GM21390 (cell line): ENCODE measurements around the gene CDHR2.

Source experiments
- ATAC-seq: cut with Tn5 transposase; IDR thresholded peaks from one replicate; pipeline ENCODE4 v1.9.1; 2021; ENCODE audit not compliant: unreplicated experiment

Gene CDHR2

GRCh38 chr5:176631383-176632200 is 82.5 kb downstream of the CDHR2 start:
- no peak for ATAC-seq

- ATAC-seq, result no peak
Measured at GRCh38 chr5:176632745-176633144, 83.6 kb downstream of the CDHR2 start.

GRCh38 chr5:176633598-176633997 is 84.5 kb downstream of the CDHR2 start:
- ATAC-seq, result no peak

- no peak for ATAC-seq
Measured at GRCh38 chr5:176636426-176636825, 87.3 kb downstream of the CDHR2 start.

DNA sequence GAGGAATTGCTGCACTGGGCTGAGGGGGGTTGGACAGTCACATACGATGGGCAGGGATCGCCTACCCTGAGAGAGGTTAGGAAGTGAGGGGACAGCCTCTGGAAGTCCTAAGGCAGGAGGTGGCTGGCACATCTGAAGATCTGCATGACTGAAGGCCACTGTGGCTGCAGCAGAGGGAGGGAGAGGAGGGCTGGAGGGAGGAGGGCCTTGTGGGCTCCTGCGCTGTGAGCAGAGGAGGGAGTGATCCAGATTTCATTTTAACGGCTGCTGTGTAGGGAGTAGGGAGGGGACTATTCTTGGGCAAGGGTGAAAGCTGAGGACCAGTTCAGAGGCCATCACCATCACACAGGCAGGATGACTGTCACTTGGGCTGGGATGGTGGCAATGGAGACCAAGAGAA is 88.4 kb downstream of the CDHR2 start:
- no peak for ATAC-seq

- ATAC-seq, result no peak
Measured at GRCh38 chr5:176638437-176638836, 89.3 kb downstream of the CDHR2 start.

GRCh38 chr5:176639208-176639607 is 90.1 kb downstream of the CDHR2 start:
- no peak for ATAC-seq

- no peak for ATAC-seq
Measured at GRCh38 chr5:176639981-176640380, 90.8 kb downstream of the CDHR2 start.

DNA sequence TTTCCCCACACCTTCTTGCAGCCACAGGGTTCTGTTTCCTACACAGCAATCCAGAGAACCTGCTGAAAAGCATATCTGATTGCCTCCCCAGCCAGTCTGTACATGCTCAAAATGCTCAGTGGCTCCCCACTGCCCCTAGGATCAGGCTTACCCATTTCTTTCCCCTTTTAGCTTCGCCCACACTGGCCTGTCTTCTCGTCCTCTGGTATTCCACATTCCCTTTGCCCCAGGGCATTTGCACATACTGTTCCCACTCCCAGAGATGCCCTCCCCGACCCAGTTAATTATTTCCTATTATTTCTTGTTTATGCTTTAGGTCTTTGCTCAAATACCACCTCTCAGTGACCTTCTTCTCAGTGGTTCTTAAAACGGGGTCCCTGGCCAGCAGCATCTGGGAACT is 91.5 kb downstream of the CDHR2 start:
- no peak for ATAC-seq

DNA sequence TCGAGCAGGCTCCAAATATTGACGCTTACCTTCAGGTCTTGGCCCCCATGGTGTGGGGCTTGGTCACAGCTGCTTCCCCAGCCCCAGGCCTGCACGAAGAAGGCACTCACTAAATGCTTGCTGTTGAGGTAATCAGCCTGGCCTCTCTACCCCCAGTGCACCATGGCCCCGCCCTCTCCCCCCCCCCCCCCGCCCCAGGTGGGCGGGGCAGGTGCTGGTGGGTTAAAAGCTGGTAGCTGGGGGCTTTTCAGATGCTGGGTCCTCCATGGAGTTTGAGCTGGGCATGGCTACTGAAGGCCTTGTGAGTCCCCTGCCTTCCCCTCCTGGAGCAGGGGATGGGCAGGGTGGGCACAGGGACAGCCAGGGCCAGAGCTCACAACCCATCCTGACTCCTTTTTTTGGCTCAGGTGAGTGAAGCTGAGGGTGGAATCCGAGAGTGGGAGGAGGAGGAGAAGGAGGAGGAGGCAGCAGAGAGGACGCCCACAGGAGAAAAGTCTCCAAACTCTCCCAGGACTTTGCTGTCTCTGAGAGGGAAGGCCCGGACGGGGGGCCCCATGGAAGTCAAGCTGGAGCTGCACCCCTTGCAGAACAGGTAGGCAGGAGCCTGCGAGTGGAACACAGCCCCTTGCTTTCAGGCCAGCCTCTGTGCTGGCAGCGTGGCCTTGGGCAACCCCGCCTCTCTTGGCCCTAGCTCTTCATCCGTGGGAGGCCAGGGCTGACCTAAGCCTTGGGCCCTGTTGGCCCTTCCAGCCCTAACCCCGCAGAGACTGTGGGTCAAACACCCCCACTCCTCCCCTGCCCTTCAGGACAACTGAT is 93.7 kb downstream of the CDHR2 start:
- no peak for ATAC-seq

GRCh38 chr5:176643491-176644219 is 94.5 kb downstream of the CDHR2 start:
- no peak for ATAC-seq

- no peak for ATAC-seq
Measured at GRCh38 chr5:176644294-176644693, 95.2 kb downstream of the CDHR2 start.

DNA sequence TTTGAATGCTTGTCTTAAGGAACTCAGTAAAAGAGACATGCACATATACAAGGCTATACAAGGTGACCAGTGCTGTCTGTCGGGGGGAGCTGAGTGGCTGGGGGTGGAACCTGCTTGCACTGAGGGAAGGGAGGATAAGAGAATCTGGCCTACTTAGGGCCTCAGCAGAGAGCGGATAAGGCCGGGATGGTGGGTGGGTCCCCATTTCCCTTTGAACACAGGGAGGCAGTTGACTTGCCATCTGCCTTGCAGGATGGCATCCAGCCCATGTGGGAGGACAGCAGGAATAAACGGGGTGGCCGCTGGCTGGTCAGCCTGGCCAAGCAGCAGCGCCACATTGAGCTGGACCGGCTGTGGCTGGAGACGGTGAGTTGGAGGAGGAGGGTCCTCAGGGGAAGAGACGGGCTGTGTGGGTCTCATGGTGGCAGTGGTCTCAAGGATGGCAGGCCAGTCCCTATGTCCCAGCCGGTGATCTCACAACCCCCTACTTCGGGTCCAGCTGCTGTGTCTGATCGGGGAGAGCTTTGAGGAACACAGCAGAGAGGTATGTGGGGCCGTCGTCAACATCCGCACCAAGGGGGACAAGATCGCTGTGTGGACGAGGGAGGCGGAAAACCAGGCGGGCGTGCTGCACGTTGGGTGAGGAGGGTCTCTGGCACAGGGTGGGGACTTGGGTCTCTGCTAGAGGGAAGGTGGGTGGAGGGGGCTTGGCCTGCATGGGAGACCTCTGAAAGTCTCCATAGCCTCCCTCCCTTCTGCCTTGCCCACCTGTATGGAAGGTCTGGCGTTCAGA is 95.9 kb downstream of the CDHR2 start:
- no peak for ATAC-seq
